HCT116 (cell line): ENCODE measurements around the gene LDLRAD4. TPM values are rescaled to one million over a fixed set of nuclear protein-coding genes. Genes with fewer than 3 reads are reported as not detected.

Experiments
- ATAC-seq: fragments of 200-7000 bp; cut with Tn5 transposase; 2 replicates; pipeline ENCODE4 v1.9.1; 2020; ENCODE audit warnings: mild to moderate bottlenecking, moderate library complexity
- BruUV-seq: library from RNA; stranded (reverse); fragments of 400-500 nt; replicated peaks from 2 replicates; lab custom pipeline; 2021; lab: Mats Ljungman, UMichigan
- CTCF ChIA-PET: fragments of 300-600 bp; sonication (Branson Sonifier 250); formaldehyde crosslinking; loops from one replicate; lab custom pipeline; 2021; ENCODE audit warnings: antibody characterized with exemption; lab: Charles Lee
- POLR2A ChIA-PET: fragments of 300-600, 350-600 bp; sonication (Branson Sonifier 250); formaldehyde crosslinking; loops from one replicate; lab custom pipeline; 2021; ENCODE audit warnings: antibody characterized with exemption; lab: Charles Lee
- RAD21 ChIA-PET, 2 experiments: fragments of 300-600 bp; sonication (Branson Sonifier 250); formaldehyde crosslinking; loops; one replicate each; lab custom pipeline; 2023; ENCODE audit warnings: low total read pairs in 2 of 2; ENCODE audit not compliant: uncharacterized antibody in 2 of 2, unreplicated experiment in 2 of 2, low non-redundant PET in 1 of 2; lab: Charles Lee
- DNase-seq: peaks from one replicate; pipeline ENCODE4 v3.0.0-alpha.2; 2010; ENCODE audit warnings: low read depth, low spot score
- H2AFZ ChIP-seq: fragments of 200-600 bp; shearing (Covaris generic), sonication (generic); 2 replicates; pipeline ENCODE4 v1.6.1; 2017; ENCODE audit warnings: low read depth, mixed run types, mixed read lengths, antibody characterized with exemption, low read length; ENCODE audit not compliant: poor library complexity, severe bottlenecking
- H3K27ac ChIP-seq: 2 replicates; pipeline ENCODE4 v1.5.1; 2012; ENCODE audit warnings: low read depth, low read length
- H3K27me3 ChIP-seq: fragments of 200-600 bp; sonication (generic); 2 replicates; pipeline ENCODE4 v1.6.1; 2016; ENCODE audit warnings: mixed run types, low read length, mixed read lengths; ENCODE audit not compliant: insufficient read depth
- H3K36me3 ChIP-seq, 2 experiments: fragments of 200-500 bp in 1 of 2; fragments of 200-600 bp in 1 of 2; sonication (Bioruptor generic) in 1 of 2; sonication (generic) in 1 of 2; 2 replicates each; pipeline versions ENCODE4 v1.5.1 to v1.6.1; 2014 to 2016; ENCODE audit warnings: low read length in 2 of 2, inconsistent platforms in 1 of 2, mixed read lengths in 1 of 2, mixed run types in 1 of 2; ENCODE audit not compliant: insufficient read depth in 2 of 2, control insufficient read depth in 1 of 2
- H3K4me1 ChIP-seq, 2 experiments: fragments of 200-600 bp in 1 of 2; sonication (generic) in 1 of 2; 2 replicates each; pipeline versions ENCODE4 v1.5.1 to v1.6.1; 2012 to 2017; ENCODE audit warnings: low read length in 2 of 2, inconsistent platforms in 1 of 2, mild to moderate bottlenecking in 1 of 2, mixed read lengths in 1 of 2, mixed run types in 1 of 2, moderate library complexity in 1 of 2; ENCODE audit not compliant: insufficient read depth in 2 of 2, control insufficient read depth in 1 of 2
- H3K4me2 ChIP-seq: fragments of 200-600 bp; sonication (generic); 2 replicates; pipeline ENCODE4 v1.6.1; 2017; ENCODE audit warnings: mixed run types, low read length, mixed read lengths
- H3K4me3 ChIP-seq, 2 experiments: fragments of 200-600 bp in 1 of 2; sonication (generic) in 1 of 2; replicated peaks in 1 of 2; 2 replicates each; pipeline ENCODE4 v1.5.1; 2011 to 2016; ENCODE audit warnings: low read length in 2 of 2, control low read depth in 1 of 2, low read depth in 1 of 2, mild to moderate bottlenecking in 1 of 2, mixed read lengths in 1 of 2, mixed run types in 1 of 2
- H3K79me2 ChIP-seq: fragments of 200-600 bp; sonication (generic); 2 replicates; pipeline ENCODE4 v1.6.1; 2017; ENCODE audit warnings: mild to moderate bottlenecking, mixed run types, low read length, moderate library complexity, mixed read lengths; ENCODE audit not compliant: insufficient read depth
- H3K9ac ChIP-seq: fragments of 200-600 bp; sonication (generic); 2 replicates; pipeline ENCODE4 v1.6.1; 2016; ENCODE audit warnings: low read length, mixed read lengths
- H3K9me2 ChIP-seq: fragments of 200-600 bp; sonication (generic), shearing (Covaris generic); 2 replicates; pipeline ENCODE4 v1.6.1; 2017; ENCODE audit warnings: mixed run types, mild to moderate bottlenecking, moderate library complexity; ENCODE audit not compliant: insufficient read depth
- H3K9me3 ChIP-seq, 2 experiments: fragments of 200-500 bp in 1 of 2; fragments of 200-600 bp in 1 of 2; sonication (Bioruptor generic) in 1 of 2; sonication (generic) in 1 of 2; 2 replicates each; pipeline ENCODE4 v1.6.1; 2014 to 2017; ENCODE audit warnings: low read length in 2 of 2, mixed read lengths in 2 of 2, inconsistent platforms in 1 of 2, low read depth in 1 of 2, mild to moderate bottlenecking in 1 of 2, mixed run types in 1 of 2, moderate library complexity in 1 of 2; ENCODE audit not compliant: control insufficient read depth in 1 of 2, insufficient read depth in 1 of 2
- H4K20me1 ChIP-seq: fragments of 200-600 bp; sonication (generic), shearing (Covaris generic); 2 replicates; pipeline ENCODE4 v1.6.1; 2017; ENCODE audit warnings: mixed run types, mild to moderate bottlenecking, moderate library complexity; ENCODE audit not compliant: insufficient read depth
- CBX3 ChIP-seq: IDR thresholded peaks from 2 replicates; pipeline ENCODE4 v1.6.1; 2012; ENCODE audit warnings: low read depth
- CEBPB ChIP-seq: IDR thresholded peaks from 2 replicates; pipeline ENCODE4 v1.6.1; 2012; ENCODE audit warnings: low read depth
- EGR1 ChIP-seq: IDR thresholded peaks from 2 replicates; pipeline ENCODE4 v1.6.1; 2012; ENCODE audit warnings: low read depth
- EZH2 ChIP-seq: fragments of 200-600 bp; sonication (generic); IDR thresholded peaks from 2 replicates; pipeline ENCODE4 v1.6.1; 2017; ENCODE audit warnings: antibody characterized with exemption, mixed run types
- FOSL1 ChIP-seq: IDR thresholded peaks from 2 replicates; pipeline ENCODE4 v1.6.1; 2012; ENCODE audit warnings: low read depth
- POLR2A ChIP-seq: IDR thresholded peaks from 2 replicates; pipeline ENCODE4 v1.7.0; 2011; ENCODE audit warnings: borderline replicate concordance; ENCODE audit not compliant: insufficient read depth, insufficient read length; ENCODE audit errors: extremely low read depth
- POLR2AphosphoS5 ChIP-seq: IDR thresholded peaks from 2 replicates; pipeline ENCODE4 v1.6.1; 2011; ENCODE audit warnings: mild to moderate bottlenecking, low read depth, low read length, moderate library complexity
- SRF ChIP-seq: IDR thresholded peaks from 2 replicates; pipeline ENCODE4 v1.6.1; 2012; ENCODE audit warnings: low read depth
- YY1 ChIP-seq: IDR thresholded peaks from 2 replicates; pipeline ENCODE4 v1.6.1; 2011; ENCODE audit warnings: low read length, low read depth, moderate library complexity, mild to moderate bottlenecking; ENCODE audit not compliant: insufficient replicate concordance; ENCODE audit errors: extremely low read depth
- ZFX ChIP-seq: fragments of 450-650 bp; IDR thresholded peaks from 2 replicates; pipeline ENCODE4 v1.6.1; 2017
- ZNF274 ChIP-seq: fragments of 200-500 bp; sonication (Bioruptor generic); IDR thresholded peaks from 2 replicates; pipeline ENCODE4 v1.6.1; 2014; ENCODE audit warnings: mild to moderate bottlenecking, low read depth, low read length, inconsistent platforms
- intact Hi-C: fragments of 100-400 bp; cut with micrococcal nuclease; formaldehyde crosslinking; loops from 2 replicates; pipeline ENCODE4 v1.10.0; 2022
- total RNA-seq: library from RNA; stranded (reverse); gene quantifications from one replicate; pipeline ENCODE4 v1.2.1, GENCODE V29; 2021; ENCODE audit not compliant: unreplicated experiment
- TF ChIP-seq, protein P1 (sequence below): IDR thresholded peaks from 2 replicates; pipeline ENCODE4 v1.6.1; 2011; ENCODE audit warnings: mild to moderate bottlenecking, low read length, moderate library complexity; ENCODE audit not compliant: insufficient replicate concordance; ENCODE audit errors: extremely low read depth
- TF ChIP-seq, protein P2 (sequence below): IDR thresholded peaks from 2 replicates; pipeline ENCODE4 v1.6.1; 2012; ENCODE audit warnings: low read depth

The LDLRAD4 gene
- total RNA-seq, 1 experiment from 2014 or later, result 1.2 TPM

DNA sequence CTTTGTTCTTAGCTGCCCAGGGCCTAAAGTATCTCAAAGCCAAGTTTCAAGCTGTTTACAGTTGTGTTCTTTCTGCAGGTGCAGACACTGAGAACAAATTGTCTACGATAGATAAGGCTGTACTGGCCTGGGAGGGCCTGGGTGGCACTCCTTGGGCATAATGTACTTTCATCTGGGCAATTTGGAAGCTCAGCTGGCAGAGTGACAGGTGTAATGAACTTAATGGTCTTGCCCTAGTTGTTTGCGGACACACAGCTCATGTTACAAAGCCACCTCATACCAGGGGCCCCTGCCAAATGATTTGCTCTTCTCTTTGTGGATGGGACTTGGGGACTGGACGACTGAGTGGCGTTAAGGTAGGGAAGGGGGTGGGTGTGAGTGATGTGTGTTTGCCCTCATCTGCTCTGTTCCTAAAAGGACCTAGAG, 4.3 kb downstream of the LDLRAD4 start:
- CTCF ChIA-PET, result no interaction called here
- no peak for ATAC-seq
- intact Hi-C loops, result no loop called here

More for the DNA sequence above, 4.3 kb downstream of the LDLRAD4 start:
- POLR2A ChIA-PET, result no interaction called here
- H3K4me1 ChIP-seq, result peaks cover 0 to 2% of the 10 kb centered on the region in 2 experiments; a peak in 1 of 4 replicates
- no peaks in the 10 kb centered on the region for H3K36me3 ChIP-seq
- H3K27me3 ChIP-seq, result peaks cover 10% of the 10 kb centered on the region; the same call in 1 of the 2 replicates
- RAD21 ChIA-PET, result no interaction called here
- H2AFZ ChIP-seq, result no peak overlapping the region
- H3K4me3 ChIP-seq, result no peak overlapping the region
- no peak overlapping the region for H3K9ac ChIP-seq
- H3K27ac ChIP-seq, result no peak overlapping the region
- H3K79me2 ChIP-seq, result no peaks in the 10 kb centered on the region
- H3K9me2 ChIP-seq, result no peaks in the 10 kb centered on the region
- no peaks in the 10 kb centered on the region for H3K9me3 ChIP-seq
- no peaks in the 10 kb centered on the region for H4K20me1 ChIP-seq
- no peak for DNase-seq
- TF ChIP-seq CBX3 (no peak), SRF (no peak), ZNF274 (no peak), EGR1 (no peak), FOSL1 (no peak), POLR2AphosphoS5 (no peak), CEBPB (no peak), ZFX (no peak), POLR2A (no peak), EZH2 (no peak), YY1 (no peak)
- TF ChIP-seq, protein P1, sequence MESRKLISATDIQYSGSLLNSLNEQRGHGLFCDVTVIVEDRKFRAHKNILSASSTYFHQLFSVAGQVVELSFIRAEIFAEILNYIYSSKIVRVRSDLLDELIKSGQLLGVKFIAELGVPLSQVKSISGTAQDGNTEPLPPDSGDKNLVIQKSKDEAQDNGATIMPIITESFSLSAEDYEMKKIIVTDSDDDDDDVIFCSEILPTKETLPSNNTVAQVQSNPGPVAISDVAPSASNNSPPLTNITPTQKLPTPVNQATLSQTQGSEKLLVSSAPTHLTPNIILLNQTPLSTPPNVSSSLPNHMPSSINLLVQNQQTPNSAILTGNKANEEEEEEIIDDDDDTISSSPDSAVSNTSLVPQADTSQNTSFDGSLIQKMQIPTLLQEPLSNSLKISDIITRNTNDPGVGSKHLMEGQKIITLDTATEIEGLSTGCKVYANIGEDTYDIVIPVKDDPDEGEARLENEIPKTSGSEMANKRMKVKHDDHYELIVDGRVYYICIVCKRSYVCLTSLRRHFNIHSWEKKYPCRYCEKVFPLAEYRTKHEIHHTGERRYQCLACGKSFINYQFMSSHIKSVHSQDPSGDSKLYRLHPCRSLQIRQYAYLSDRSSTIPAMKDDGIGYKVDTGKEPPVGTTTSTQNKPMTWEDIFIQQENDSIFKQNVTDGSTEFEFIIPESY, result no peak
- TF ChIP-seq, protein P2, sequence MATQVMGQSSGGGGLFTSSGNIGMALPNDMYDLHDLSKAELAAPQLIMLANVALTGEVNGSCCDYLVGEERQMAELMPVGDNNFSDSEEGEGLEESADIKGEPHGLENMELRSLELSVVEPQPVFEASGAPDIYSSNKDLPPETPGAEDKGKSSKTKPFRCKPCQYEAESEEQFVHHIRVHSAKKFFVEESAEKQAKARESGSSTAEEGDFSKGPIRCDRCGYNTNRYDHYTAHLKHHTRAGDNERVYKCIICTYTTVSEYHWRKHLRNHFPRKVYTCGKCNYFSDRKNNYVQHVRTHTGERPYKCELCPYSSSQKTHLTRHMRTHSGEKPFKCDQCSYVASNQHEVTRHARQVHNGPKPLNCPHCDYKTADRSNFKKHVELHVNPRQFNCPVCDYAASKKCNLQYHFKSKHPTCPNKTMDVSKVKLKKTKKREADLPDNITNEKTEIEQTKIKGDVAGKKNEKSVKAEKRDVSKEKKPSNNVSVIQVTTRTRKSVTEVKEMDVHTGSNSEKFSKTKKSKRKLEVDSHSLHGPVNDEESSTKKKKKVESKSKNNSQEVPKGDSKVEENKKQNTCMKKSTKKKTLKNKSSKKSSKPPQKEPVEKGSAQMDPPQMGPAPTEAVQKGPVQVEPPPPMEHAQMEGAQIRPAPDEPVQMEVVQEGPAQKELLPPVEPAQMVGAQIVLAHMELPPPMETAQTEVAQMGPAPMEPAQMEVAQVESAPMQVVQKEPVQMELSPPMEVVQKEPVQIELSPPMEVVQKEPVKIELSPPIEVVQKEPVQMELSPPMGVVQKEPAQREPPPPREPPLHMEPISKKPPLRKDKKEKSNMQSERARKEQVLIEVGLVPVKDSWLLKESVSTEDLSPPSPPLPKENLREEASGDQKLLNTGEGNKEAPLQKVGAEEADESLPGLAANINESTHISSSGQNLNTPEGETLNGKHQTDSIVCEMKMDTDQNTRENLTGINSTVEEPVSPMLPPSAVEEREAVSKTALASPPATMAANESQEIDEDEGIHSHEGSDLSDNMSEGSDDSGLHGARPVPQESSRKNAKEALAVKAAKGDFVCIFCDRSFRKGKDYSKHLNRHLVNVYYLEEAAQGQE, result no peak
- H3K4me2 ChIP-seq, result no peak overlapping the region
- BruUV-seq, result no TSS peak
